ENCODE measurements around the gene RPS6KB1.
"Not testable (repeated sequence)": the region's sequence is repeated elsewhere in the genome, so short reads cannot be mapped to it uniquely, and the experiment has no call there.

DNA sequence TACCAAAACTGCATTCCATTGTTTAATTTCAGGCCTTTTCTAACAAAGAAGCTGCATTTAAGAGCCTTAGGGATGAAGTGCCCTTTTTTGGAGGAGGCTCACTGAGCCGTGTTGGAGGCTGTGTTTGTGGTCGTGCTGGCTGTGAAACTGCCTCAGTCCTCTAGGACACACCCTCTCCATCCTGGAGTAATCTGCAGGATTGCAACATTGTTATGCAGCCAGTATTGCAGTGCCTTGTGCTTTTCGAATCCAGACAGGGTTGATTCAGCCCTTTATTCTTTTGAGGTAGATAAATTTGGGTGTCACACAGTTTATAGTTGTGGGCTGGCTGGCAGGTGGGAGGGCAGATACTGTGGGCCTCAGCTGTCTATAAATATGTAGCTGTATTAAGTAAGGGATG, 37.8 kb downstream of the RPS6KB1 start:
- TF ChIP-seq POLR2AphosphoS5 (IDR thresholded peaks at IDR 0.05): not testable (repeated sequence)
- TF ChIP-seq, protein P1, sequence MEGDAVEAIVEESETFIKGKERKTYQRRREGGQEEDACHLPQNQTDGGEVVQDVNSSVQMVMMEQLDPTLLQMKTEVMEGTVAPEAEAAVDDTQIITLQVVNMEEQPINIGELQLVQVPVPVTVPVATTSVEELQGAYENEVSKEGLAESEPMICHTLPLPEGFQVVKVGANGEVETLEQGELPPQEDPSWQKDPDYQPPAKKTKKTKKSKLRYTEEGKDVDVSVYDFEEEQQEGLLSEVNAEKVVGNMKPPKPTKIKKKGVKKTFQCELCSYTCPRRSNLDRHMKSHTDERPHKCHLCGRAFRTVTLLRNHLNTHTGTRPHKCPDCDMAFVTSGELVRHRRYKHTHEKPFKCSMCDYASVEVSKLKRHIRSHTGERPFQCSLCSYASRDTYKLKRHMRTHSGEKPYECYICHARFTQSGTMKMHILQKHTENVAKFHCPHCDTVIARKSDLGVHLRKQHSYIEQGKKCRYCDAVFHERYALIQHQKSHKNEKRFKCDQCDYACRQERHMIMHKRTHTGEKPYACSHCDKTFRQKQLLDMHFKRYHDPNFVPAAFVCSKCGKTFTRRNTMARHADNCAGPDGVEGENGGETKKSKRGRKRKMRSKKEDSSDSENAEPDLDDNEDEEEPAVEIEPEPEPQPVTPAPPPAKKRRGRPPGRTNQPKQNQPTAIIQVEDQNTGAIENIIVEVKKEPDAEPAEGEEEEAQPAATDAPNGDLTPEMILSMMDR (IDR thresholded peaks at IDR 0.05): not testable (repeated sequence)

All from prostate gland (tissue), 2 donors.